Measurements from ENCODE around the gene SORBS1.

GRCh38 chr10:95321554-95322301 is 239.4 kb downstream of the SORBS1 start:
- no peak for TF ChIP-seq CTCF (IDR thresholded peaks at IDR 0.05; ENCODE audit: poor library complexity)
- no peak for TF ChIP-seq EZH2 (IDR thresholded peaks at IDR 0.05; ENCODE audit: borderline replicate concordance)
- no peak for TF ChIP-seq EZH2phosphoT487 (IDR thresholded peaks at IDR 0.05; ENCODE audit: low read depth, severe bottlenecking, unreplicated experiment)

All from hepatocyte (in vitro differentiated cells).